Activated CD4-positive, alpha-beta T cell treated with anti-CD3 and anti-CD28 coated beads, Interleukin-2, amount 10 ng/mL, durations not matched to agents 7 days and 5 days (primary cell): ENCODE results near the gene SUPV3L1. TPM values are rescaled to one million over a fixed set of nuclear protein-coding genes. Genes with fewer than 3 reads are reported as not detected.

ENCODE experiments used
- CTCF ChIA-PET: fragments of 350-600 bp; sonication (Branson Sonifier 250); formaldehyde crosslinking; loops from one replicate; lab custom pipeline; 2021; ENCODE audit warnings: antibody characterized with exemption; lab: Charles Lee
- POLR2A ChIA-PET: fragments of 350-600 bp; sonication (Branson Sonifier 250); formaldehyde crosslinking; loops from one replicate; lab custom pipeline; 2021; ENCODE audit warnings: antibody characterized with exemption; lab: Charles Lee
- DNase-seq: peaks from one replicate; pipeline ENCODE4 v3.0.0-alpha.2; 2020
- H3K27ac Mint-ChIP-seq: one replicate; pipeline ENCODE4 v1.8.0; 2021; ENCODE audit warnings: mild to moderate bottlenecking, moderate library complexity, mixed read lengths
- H3K27me3 Mint-ChIP-seq: one replicate; pipeline ENCODE4 v1.8.0; 2021; ENCODE audit warnings: mixed read lengths
- H3K36me3 Mint-ChIP-seq: one replicate; pipeline ENCODE4 v1.8.0; 2021; ENCODE audit warnings: low read depth, mixed read lengths
- H3K4me1 Mint-ChIP-seq: one replicate; pipeline ENCODE4 v1.8.0; 2021; ENCODE audit warnings: mixed read lengths
- H3K4me3 Mint-ChIP-seq: one replicate; pipeline ENCODE4 v1.8.0; 2021; ENCODE audit warnings: mild to moderate bottlenecking, moderate library complexity, mixed read lengths
- H3K9me3 Mint-ChIP-seq: one replicate; pipeline ENCODE4 v1.8.0; 2021; ENCODE audit warnings: mixed read lengths
- total RNA-seq, 2 experiments: library from RNA; stranded (reverse); gene quantifications; one replicate each; pipeline ENCODE4 v1.2.3, GENCODE V29; 2021

Gene SUPV3L1
- total RNA-seq, 2 experiments from 2014 or later: 33.2 to 34.5 TPM

DNA sequence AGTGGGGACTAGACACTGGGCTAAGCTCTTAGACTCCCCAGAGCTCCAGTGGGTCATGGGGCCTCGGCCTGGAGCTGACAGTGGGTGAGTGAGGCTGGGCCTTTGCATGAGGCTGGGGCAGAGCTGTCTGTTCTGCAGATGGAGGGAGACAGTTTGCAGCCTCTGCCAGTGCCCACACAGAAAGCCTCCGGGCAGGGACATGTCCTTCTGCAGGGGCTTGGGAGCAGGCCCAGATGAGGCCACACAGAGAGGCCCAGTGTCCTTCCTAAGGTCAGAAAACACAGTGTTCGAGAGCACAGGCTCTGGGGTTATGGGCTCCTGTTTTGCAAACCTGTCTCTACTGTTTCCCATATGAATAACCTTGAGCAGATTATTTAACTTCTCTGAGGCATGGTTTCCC, 73.1 kb downstream of the SUPV3L1 start:
- no peak for DNase-seq
- no peaks in the 10 kb centered on the region for H3K4me1 Mint-ChIP-seq
- no peak overlapping the region for H3K4me3 Mint-ChIP-seq
- ChIA-PET CTCF (interaction anchor here (0.6 to 2.1 kb wide), 5 partner anchors 13 to 294 kb away, joined by 3 to 6 read pairs (median 3); no protein-coding TSS in a partner anchor), POLR2A (no interaction called here)
- H3K27me3 Mint-ChIP-seq: no peaks in the 10 kb centered on the region
- H3K36me3 Mint-ChIP-seq: peaks cover 14% of the 10 kb centered on the region
- H3K27ac Mint-ChIP-seq: no peak overlapping the region
- no peaks in the 10 kb centered on the region for H3K9me3 Mint-ChIP-seq

DNA sequence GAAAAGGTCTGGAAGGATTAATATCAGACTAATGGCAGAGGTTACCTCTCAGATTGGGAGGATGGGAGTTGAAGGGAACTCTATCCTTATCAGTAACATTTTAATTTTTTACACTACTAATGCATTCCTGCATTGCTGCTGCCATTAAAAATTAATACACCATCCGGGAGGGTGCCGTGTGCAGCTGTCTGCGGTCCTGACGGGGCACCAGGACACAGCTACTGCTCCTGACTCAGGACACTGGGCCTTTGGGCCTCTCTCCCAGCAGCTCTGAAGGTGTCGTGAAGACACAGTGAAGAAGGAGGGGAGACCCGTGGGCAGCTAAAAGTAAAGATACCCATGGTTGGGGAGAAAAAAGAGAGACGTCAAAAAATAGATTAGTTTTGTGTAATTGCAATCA, 74.8 kb downstream of the SUPV3L1 start:
- Mint-ChIP-seq H3K27me3 (no peaks in the 10 kb centered on the region), H3K36me3 (peaks cover 18% of the 10 kb centered on the region), H3K4me1 (no peaks in the 10 kb centered on the region), H3K9me3 (no peaks in the 10 kb centered on the region), H3K27ac (no peak overlapping the region), H3K4me3 (no peak overlapping the region)
- CTCF ChIA-PET: no interaction called here
- DNase-seq: no peak
- POLR2A ChIA-PET: no interaction called here

Other genes starting within 250 kb of the SUPV3L1 start
- gene DDX21, start 224.1 kb upstream of the SUPV3L1 start, total RNA-seq: 10 to 100 TPM; 81.6 to 92.4 TPM
- gene KIFBP, start 191.4 kb upstream of the SUPV3L1 start, total RNA-seq: 10 to 100 TPM; 13.8 to 15.1 TPM
- gene SRGN, start 92.1 kb upstream of the SUPV3L1 start, total RNA-seq: 100 to 1,000 TPM; 174 to 192 TPM
- gene VPS26A, start 56.1 kb upstream of the SUPV3L1 start, total RNA-seq: 10 to 100 TPM; 38.2 to 40.5 TPM
- gene HKDC1, start 40.1 kb downstream of the SUPV3L1 start, total RNA-seq: 10 to 100 TPM in 1 of 2 experiments, 1 to 10 TPM in 1; 10.0 to 10.9 TPM
- gene HK1, start 98.3 kb downstream of the SUPV3L1 start, total RNA-seq: 100 to 1,000 TPM; 126 to 127 TPM
- gene TACR2, start 236.7 kb downstream of the SUPV3L1 start, total RNA-seq: not detected